GM23338 (cell line): ENCODE measurements around the gene PIGC. TPM values are rescaled to one million over a fixed set of nuclear protein-coding genes. Genes with fewer than 3 reads are reported as not detected.
A peak's percentile ranks its signal among the peaks of the same experiment; 100 is the strongest.

Experiments
- ATAC-seq: fragments of 200-7000 bp; cut with Tn5 transposase; 3 replicates; pipeline ENCODE4 v1.9.1; 2020
- DNase-seq: peaks from one replicate; pipeline ENCODE4 v3.0.0-alpha.2; 2015; ENCODE audit warnings: low spot score
- H2AFZ ChIP-seq: fragments of 200-600 bp; sonication (generic); 2 replicates; pipeline ENCODE4 v1.8.0; 2016; ENCODE audit warnings: antibody characterized with exemption, mild to moderate bottlenecking, moderate library complexity
- H3F3A ChIP-seq: fragments of 200-600 bp; sonication (generic); replicated peaks from 2 replicates; pipeline ENCODE4 v1.8.0; 2017; ENCODE audit warnings: antibody characterized with exemption, mixed run types, low read depth
- H3K27ac ChIP-seq: fragments of 200-600 bp; sonication (generic); 2 replicates; pipeline ENCODE4 v1.6.1; 2016; ENCODE audit warnings: low read depth
- H3K27me3 ChIP-seq: fragments of 200-600 bp; sonication (generic); 2 replicates; pipeline ENCODE4 v1.8.0; 2016; ENCODE audit warnings: mild to moderate bottlenecking, mixed run types, moderate library complexity; ENCODE audit not compliant: insufficient read depth
- H3K36me3 ChIP-seq: fragments of 200-600 bp; sonication (generic); 2 replicates; pipeline ENCODE4 v1.8.0; 2016; ENCODE audit warnings: mild to moderate bottlenecking; ENCODE audit not compliant: insufficient read depth
- H3K4me1 ChIP-seq: fragments of 200-600 bp; sonication (generic); 2 replicates; pipeline ENCODE4 v1.8.0; 2016; ENCODE audit warnings: mild to moderate bottlenecking, moderate library complexity; ENCODE audit not compliant: insufficient read depth
- H3K4me2 ChIP-seq: fragments of 200-600 bp; sonication (generic); 2 replicates; pipeline ENCODE4 v1.7.1; 2017; ENCODE audit warnings: mixed run types
- H3K4me3 ChIP-seq: fragments of 200-600 bp; sonication (generic); 2 replicates; pipeline ENCODE4 v1.6.1; 2016; ENCODE audit warnings: mixed run types
- H3K79me2 ChIP-seq: fragments of 200-600 bp; sonication (generic); replicated peaks from 2 replicates; pipeline ENCODE4 v1.8.0; 2017; ENCODE audit warnings: mild to moderate bottlenecking; ENCODE audit not compliant: insufficient read depth
- H3K9me2 ChIP-seq: fragments of 200-600 bp; sonication (generic); 2 replicates; pipeline ENCODE4 v1.8.0; 2017; ENCODE audit not compliant: insufficient read depth
- H4K20me1 ChIP-seq: fragments of 200-600 bp; sonication (generic); replicated peaks from 2 replicates; pipeline ENCODE4 v1.8.0; 2017; ENCODE audit warnings: mild to moderate bottlenecking; ENCODE audit not compliant: insufficient read depth
- H3K27ac Mint-ChIP-seq: 2 replicates; pipeline ENCODE4 v1.8.0; 2020; ENCODE audit warnings: inconsistent platforms, mild to moderate bottlenecking, moderate library complexity, mixed read lengths
- H3K27me3 Mint-ChIP-seq: 3 replicates; pipeline ENCODE4 v1.8.0; 2022; ENCODE audit warnings: low read depth, mild to moderate bottlenecking, moderate library complexity, mixed read lengths, inconsistent platforms; ENCODE audit not compliant: insufficient read depth, poor library complexity
- H3K36me3 Mint-ChIP-seq: 3 replicates; pipeline ENCODE4 v1.8.0; 2021; ENCODE audit warnings: low read depth, mild to moderate bottlenecking, inconsistent platforms, moderate library complexity, mixed read lengths
- H3K4me1 Mint-ChIP-seq: 3 replicates; pipeline ENCODE4 v1.8.0; 2020; ENCODE audit warnings: mild to moderate bottlenecking, inconsistent platforms, mixed read lengths
- H3K4me3 Mint-ChIP-seq: 3 replicates; pipeline ENCODE4 v1.8.0; 2021; ENCODE audit warnings: moderate library complexity, mild to moderate bottlenecking, inconsistent platforms, mixed read lengths
- H3K9me3 Mint-ChIP-seq: 3 replicates; pipeline ENCODE4 v1.8.0; 2020; ENCODE audit warnings: moderate library complexity, mild to moderate bottlenecking, inconsistent platforms, mixed read lengths
- CREB1 ChIP-seq: fragments of 250-450 bp; sonication (Bioruptor Pico); IDR thresholded peaks from 2 replicates; pipeline ENCODE4 v1.5.0; 2020; ENCODE audit warnings: low read depth, mild to moderate bottlenecking, moderate library complexity
- EZH2 ChIP-seq: fragments of 200-600 bp; sonication (generic); IDR thresholded peaks from one replicate; pipeline ENCODE4 v1.8.0; 2017; ENCODE audit warnings: antibody characterized with exemption, mild to moderate bottlenecking, low read depth; ENCODE audit not compliant: unreplicated experiment
- NANOG ChIP-seq: IDR thresholded peaks from 2 replicates; pipeline ENCODE4 v1.6.1; 2016; ENCODE audit warnings: antibody characterized with exemption, borderline replicate concordance
- POLR2AphosphoS5 ChIP-seq: IDR thresholded peaks from 2 replicates; pipeline ENCODE4 v1.6.1; 2016; ENCODE audit warnings: antibody characterized with exemption, low read depth
- REST ChIP-seq: IDR thresholded peaks from one replicate; pipeline ENCODE4 v1.6.1; 2018; ENCODE audit warnings: antibody characterized with exemption; ENCODE audit not compliant: unreplicated experiment
- STAT1 ChIP-seq: IDR thresholded peaks from one replicate; pipeline ENCODE4 v1.6.1; 2016; ENCODE audit warnings: antibody characterized with exemption; ENCODE audit not compliant: unreplicated experiment
- ZNF114 ChIP-seq: fragments of 250-450 bp; sonication (Bioruptor Pico); IDR thresholded peaks from 2 replicates; pipeline ENCODE4 v1.5.0; 2020; ENCODE audit warnings: mild to moderate bottlenecking, moderate library complexity
- ZNF462 ChIP-seq: fragments of 250-450 bp; sonication (Bioruptor Pico); IDR thresholded peaks from 2 replicates; pipeline ENCODE4 v1.5.0; 2020; ENCODE audit warnings: mild to moderate bottlenecking, moderate library complexity
- polyA plus RNA-seq: library from polyadenylated mRNA; unstranded; fragments of >200 nt; fragmentation: Nextera tagmentation; extraction: Ambion mirVana; gene quantifications from 2 replicates; pipeline ENCODE4 v1.2.1, GENCODE V29; 2016
- total RNA-seq: library from RNA; depleted of rRNA; stranded (reverse); fragments of >200 nt; shearing (Covaris generic); gene quantifications from 2 replicates; pipeline ENCODE4 v1.2.3, GENCODE V29; 2014

The PIGC gene
- total and polyA plus RNA-seq, 2 experiments from 2014 or later = 22.5 to 28.1 TPM

GRCh38 chr1:172394811-172395210 lies 49.1 kb downstream of the PIGC start:
- no peak overlapping the region for H2AFZ ChIP-seq
- H3K27ac ChIP-seq = peak overlapping the region; percentile 37; the same call in 1 of the 2 replicates
- TF ChIP-seq POLR2AphosphoS5 (no peak), NANOG (no peak), CREB1 (CRISPR knock-in tag) (no peak), EZH2 (no peak), REST (no peak), ZNF462 (CRISPR knock-in tag) (no peak), ZNF114 (CRISPR knock-in tag) (no peak), STAT1 (no peak)
- no peak overlapping the region; the same call in 1 of the 2 replicates for H3K4me2 ChIP-seq
- H4K20me1 ChIP-seq = no peaks in the 10 kb centered on the region
- H3K79me2 ChIP-seq = no peaks in the 10 kb centered on the region
- H3K27me3 ChIP-seq = no peaks in the 10 kb centered on the region
- peaks cover 46% of the 10 kb centered on the region for H3K4me1 Mint-ChIP-seq
- H3K9me2 ChIP-seq = no peaks in the 10 kb centered on the region
- peaks cover 42% of the 10 kb centered on the region for H3K4me1 ChIP-seq
- H3K27ac Mint-ChIP-seq = peak overlapping the region; percentile 57; the same call in 1 of the 2 replicates
- H3F3A ChIP-seq = no peaks in the 10 kb centered on the region
- no peak overlapping the region for H3K4me3 Mint-ChIP-seq
- H3K36me3 Mint-ChIP-seq = no peaks in the 10 kb centered on the region
- H3K27me3 Mint-ChIP-seq = no peaks in the 10 kb centered on the region
- no peak for ATAC-seq
- no peak for DNase-seq
- no peaks in the 10 kb centered on the region; the same call in 2 of the 3 replicates for H3K9me3 Mint-ChIP-seq
- H3K36me3 ChIP-seq = no peaks in the 10 kb centered on the region
- no peak overlapping the region for H3K4me3 ChIP-seq
